ENCODE results near the gene CLASP1.

DNA sequence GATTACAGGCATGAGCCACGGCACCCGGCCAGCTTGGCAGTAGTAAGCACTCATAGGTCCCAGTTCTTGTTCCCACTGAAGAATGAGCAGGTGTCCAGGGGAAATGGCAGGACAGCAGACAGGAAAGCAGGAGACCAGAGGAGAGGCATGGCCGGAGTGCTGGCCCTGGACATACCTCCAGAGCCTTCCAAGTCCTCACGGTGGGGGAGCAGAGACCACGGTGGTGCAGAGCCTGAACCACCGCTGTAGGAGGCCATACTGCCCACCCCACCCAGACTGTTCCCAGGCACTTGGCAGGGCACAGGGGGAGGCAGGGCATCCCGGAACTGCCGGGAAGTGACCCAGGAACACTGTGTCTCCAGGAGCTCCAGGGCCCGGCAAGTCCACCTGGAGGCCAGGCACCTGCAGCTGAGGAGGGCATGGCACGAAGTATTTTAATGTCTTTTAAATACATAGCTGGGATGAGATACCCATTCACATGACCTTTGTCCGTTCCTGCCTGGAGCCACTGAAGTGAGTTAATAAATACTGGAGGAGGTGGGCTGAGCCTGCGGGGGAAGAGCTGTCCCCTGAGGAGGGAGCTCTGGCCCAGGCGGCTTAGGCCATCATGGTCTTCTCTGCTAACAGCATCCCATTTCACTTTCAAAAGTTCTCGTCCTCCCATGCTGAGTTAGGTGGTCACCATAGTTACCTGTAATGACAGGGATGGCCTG lies 314.5 kb downstream of the CLASP1 start:
- TF ChIP-seq, protein P1, sequence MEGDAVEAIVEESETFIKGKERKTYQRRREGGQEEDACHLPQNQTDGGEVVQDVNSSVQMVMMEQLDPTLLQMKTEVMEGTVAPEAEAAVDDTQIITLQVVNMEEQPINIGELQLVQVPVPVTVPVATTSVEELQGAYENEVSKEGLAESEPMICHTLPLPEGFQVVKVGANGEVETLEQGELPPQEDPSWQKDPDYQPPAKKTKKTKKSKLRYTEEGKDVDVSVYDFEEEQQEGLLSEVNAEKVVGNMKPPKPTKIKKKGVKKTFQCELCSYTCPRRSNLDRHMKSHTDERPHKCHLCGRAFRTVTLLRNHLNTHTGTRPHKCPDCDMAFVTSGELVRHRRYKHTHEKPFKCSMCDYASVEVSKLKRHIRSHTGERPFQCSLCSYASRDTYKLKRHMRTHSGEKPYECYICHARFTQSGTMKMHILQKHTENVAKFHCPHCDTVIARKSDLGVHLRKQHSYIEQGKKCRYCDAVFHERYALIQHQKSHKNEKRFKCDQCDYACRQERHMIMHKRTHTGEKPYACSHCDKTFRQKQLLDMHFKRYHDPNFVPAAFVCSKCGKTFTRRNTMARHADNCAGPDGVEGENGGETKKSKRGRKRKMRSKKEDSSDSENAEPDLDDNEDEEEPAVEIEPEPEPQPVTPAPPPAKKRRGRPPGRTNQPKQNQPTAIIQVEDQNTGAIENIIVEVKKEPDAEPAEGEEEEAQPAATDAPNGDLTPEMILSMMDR (IDR thresholded peaks at IDR 0.05; ENCODE audit: low read length), result no peak
- no peak for TF ChIP-seq EZH2 (IDR thresholded peaks at IDR 0.05; ENCODE audit: borderline replicate concordance, low read length)

Measured in OCI-LY1 (cell line).